PC-9 (cell line): ENCODE data around the gene ALMS1. TPM values are rescaled to one million over a fixed set of nuclear protein-coding genes. Genes with fewer than 3 reads are reported as not detected.
"Not testable (repeated sequence)": the region's sequence is repeated elsewhere in the genome, so short reads cannot be mapped to it uniquely, and the experiment has no call there.

Source experiments
- BruUV-seq: library from RNA; stranded (reverse); fragments of 400-500 nt; replicated peaks from 2 replicates; lab custom pipeline; 2021; lab: Mats Ljungman, UMichigan
- CTCF ChIA-PET: fragments of 300-600 bp; sonication (Branson Sonifier 250); formaldehyde crosslinking; loops from one replicate; lab custom pipeline; 2022; ENCODE audit warnings: antibody characterized with exemption; lab: Charles Lee
- POLR2A ChIA-PET: fragments of 300-600 bp; sonication (Branson Sonifier 250); formaldehyde crosslinking; loops from one replicate; lab custom pipeline; 2022; ENCODE audit warnings: antibody characterized with exemption; ENCODE audit not compliant: unreplicated experiment; lab: Charles Lee
- DNase-seq, 2 experiments: peaks; one replicate each; pipeline versions ENCODE4 v3.0.0 to v3.0.0-alpha.2; 2015 to 2022; ENCODE audit warnings: mixed read lengths in 1 of 2
- H2AFZ ChIP-seq: fragments of 200-600 bp; sonication (generic); 2 replicates; pipeline ENCODE4 v1.8.1; 2017; ENCODE audit warnings: antibody characterized with exemption
- H3F3A ChIP-seq: fragments of 200-600 bp; sonication (generic); 2 replicates; pipeline ENCODE4 v1.8.1; 2017; ENCODE audit warnings: antibody characterized with exemption, mild to moderate bottlenecking, low read depth; ENCODE audit not compliant: insufficient read depth
- H3K27ac ChIP-seq: fragments of 200-600 bp; sonication (generic); 2 replicates; pipeline ENCODE4 v1.6.1; 2016; ENCODE audit warnings: mixed run types
- H3K27me3 ChIP-seq: fragments of 200-600 bp; sonication (generic); 2 replicates; pipeline ENCODE4 v1.6.1; 2016; ENCODE audit warnings: low read depth, mixed run types; ENCODE audit not compliant: insufficient read depth
- H3K36me3 ChIP-seq: fragments of 200-600 bp; sonication (generic); 2 replicates; pipeline ENCODE4 v1.6.1; 2016; ENCODE audit warnings: low read depth, mixed run types
- H3K4me1 ChIP-seq: fragments of 200-600 bp; sonication (generic); replicated peaks from 2 replicates; pipeline ENCODE4 v1.6.1; 2016; ENCODE audit warnings: mixed run types; ENCODE audit not compliant: insufficient read depth
- H3K4me2 ChIP-seq: fragments of 200-600 bp; sonication (generic); 2 replicates; pipeline ENCODE4 v1.6.1; 2017; ENCODE audit warnings: mixed run types
- H3K4me3 ChIP-seq: fragments of 200-600 bp; sonication (generic); 2 replicates; pipeline ENCODE4 v1.6.1; 2016; ENCODE audit warnings: mixed run types
- H3K79me2 ChIP-seq: fragments of 200-600 bp; sonication (generic); 2 replicates; pipeline ENCODE4 v1.6.1; 2017; ENCODE audit warnings: low read depth, mixed run types
- H3K9me2 ChIP-seq: fragments of 200-600 bp; sonication (generic); 2 replicates; pipeline ENCODE4 v1.8.1; 2017; ENCODE audit warnings: mild to moderate bottlenecking; ENCODE audit not compliant: insufficient read depth
- H3K9me3 ChIP-seq: fragments of 200-600 bp; sonication (generic); 2 replicates; pipeline ENCODE4 v1.8.1; 2016; ENCODE audit warnings: low read depth; ENCODE audit not compliant: insufficient read depth
- H4K20me1 ChIP-seq: fragments of 200-600 bp; sonication (generic); 2 replicates; pipeline ENCODE4 v1.8.1; 2017; ENCODE audit not compliant: insufficient read depth
- CTCF ChIP-seq: fragments of 200-600 bp; sonication (generic); conservative IDR thresholded peaks from 2 replicates; pipeline ENCODE4 v1.6.1; 2017; ENCODE audit warnings: mixed run types, antibody characterized with exemption, mild to moderate bottlenecking, moderate library complexity
- EZH2 ChIP-seq: fragments of 200-600 bp; sonication (generic); IDR thresholded peaks from 2 replicates; pipeline ENCODE4 v1.8.0; 2017; ENCODE audit warnings: antibody characterized with exemption, low read depth
- intact Hi-C: fragments of 100-400 bp; cut with micrococcal nuclease; formaldehyde crosslinking; loops from one replicate; pipeline ENCODE4 v1.10.0; 2022; ENCODE audit not compliant: unreplicated experiment
- total RNA-seq: library from RNA; stranded (reverse); gene quantifications from 2 replicates; pipeline ENCODE4 v1.2.3, GENCODE V29; 2021

The ALMS1 gene
- total RNA-seq, 1 experiment from 2014 or later: 16.7 TPM

- Histone ChIP-seq H3K4me2 (no peak overlapping the region), H3K36me3 (no peaks in the 10 kb centered on the region), H3K9me2 (no peaks in the 10 kb centered on the region; the same call in 1 of the 2 replicates), H2AFZ (no peak overlapping the region), H3K4me3 (no peak overlapping the region), H4K20me1 (no peaks in the 10 kb centered on the region), H3K27me3 (no peaks in the 10 kb centered on the region), H3F3A (no peaks in the 10 kb centered on the region), H3K9me3 (no peaks in the 10 kb centered on the region), H3K79me2 (no peaks in the 10 kb centered on the region), H3K4me1 (no peaks in the 10 kb centered on the region), H3K27ac (no peak overlapping the region)
- no TSS peak for BruUV-seq
- POLR2A ChIA-PET: no interaction called here
- CTCF ChIA-PET: no interaction called here
- TF ChIP-seq EZH2 (no peak), CTCF (no peak)
- DNase-seq: no peak
- intact Hi-C loops: no loop called here
Measured at GRCh38 chr2:73449404-73449803, 63.8 kb downstream of the ALMS1 start.

GRCh38 chr2:73451263-73451972 is 65.8 kb downstream of the ALMS1 start:
- Histone ChIP-seq H3K27ac (no peak overlapping the region), H3K4me3 (no peak overlapping the region), H3K9me3 (no peaks in the 10 kb centered on the region), H3K4me2 (no peak overlapping the region), H3K79me2 (no peaks in the 10 kb centered on the region), H3K27me3 (no peaks in the 10 kb centered on the region), H3K9me2 (no peaks in the 10 kb centered on the region; the same call in 1 of the 2 replicates), H4K20me1 (no peaks in the 10 kb centered on the region), H3K36me3 (no peaks in the 10 kb centered on the region), H3K4me1 (no peaks in the 10 kb centered on the region), H3F3A (no peaks in the 10 kb centered on the region), H2AFZ (no peak overlapping the region)
- TF ChIP-seq CTCF (no peak), EZH2 (no peak)
- no TSS peak for BruUV-seq
- intact Hi-C loops: no loop called here
- ChIA-PET CTCF (no interaction called here), POLR2A (interaction anchor here (0.5 to 0.6 kb wide), 2 partner anchors 195 to 1996 kb away, joined by 3 read pairs; no protein-coding TSS in a partner anchor)
- DNase-seq: no peak

GRCh38 chr2:73457982-73458381 is 72.3 kb downstream of the ALMS1 start:
- no peak for TF ChIP-seq EZH2
- no peak for TF ChIP-seq CTCF
- ChIA-PET POLR2A (no interaction called here), CTCF (no interaction called here)
- Histone ChIP-seq H3K36me3 (no peaks in the 10 kb centered on the region), H3F3A (no peaks in the 10 kb centered on the region), H3K4me3 (no peak overlapping the region), H2AFZ (no peak overlapping the region), H3K27ac (no peak overlapping the region), H3K9me2 (no peaks in the 10 kb centered on the region; the same call in 1 of the 2 replicates), H3K27me3 (no peaks in the 10 kb centered on the region), H3K9me3 (peaks cover 10% of the 10 kb centered on the region; the same call in 1 of the 2 replicates), H3K4me1 (no peaks in the 10 kb centered on the region), H4K20me1 (no peaks in the 10 kb centered on the region), H3K79me2 (no peaks in the 10 kb centered on the region), H3K4me2 (no peak overlapping the region)
- intact Hi-C loops: no loop called here
- BruUV-seq: no TSS peak
- no peak for DNase-seq

- H3K4me2 ChIP-seq, H4K20me1 ChIP-seq, CTCF ChIA-PET, intact Hi-C loops, H2AFZ ChIP-seq, H3K27me3 ChIP-seq, H3K79me2 ChIP-seq, POLR2A ChIA-PET, H3K27ac ChIP-seq, H3F3A ChIP-seq, H3K4me1 ChIP-seq, H3K4me3 ChIP-seq, H3K9me2 ChIP-seq, BruUV-seq, H3K36me3 ChIP-seq, H3K9me3 ChIP-seq, DNase-seq: not testable (repeated sequence)
Measured at GRCh38 chr2:73462388-73462787, 76.8 kb downstream of the ALMS1 start.
